ENCODE measurements around the gene DNHD1. TPM values are rescaled to one million over a fixed set of nuclear protein-coding genes. Genes with fewer than 3 reads are reported as not detected.

The DNHD1 gene
- total and polyA plus RNA-seq, 9 of the 15 experiments (the other 6 are each of a cell fraction or from before 2014, with no cell fraction given) = 0.82 to 9.7 (median 3.8) TPM

DNA sequence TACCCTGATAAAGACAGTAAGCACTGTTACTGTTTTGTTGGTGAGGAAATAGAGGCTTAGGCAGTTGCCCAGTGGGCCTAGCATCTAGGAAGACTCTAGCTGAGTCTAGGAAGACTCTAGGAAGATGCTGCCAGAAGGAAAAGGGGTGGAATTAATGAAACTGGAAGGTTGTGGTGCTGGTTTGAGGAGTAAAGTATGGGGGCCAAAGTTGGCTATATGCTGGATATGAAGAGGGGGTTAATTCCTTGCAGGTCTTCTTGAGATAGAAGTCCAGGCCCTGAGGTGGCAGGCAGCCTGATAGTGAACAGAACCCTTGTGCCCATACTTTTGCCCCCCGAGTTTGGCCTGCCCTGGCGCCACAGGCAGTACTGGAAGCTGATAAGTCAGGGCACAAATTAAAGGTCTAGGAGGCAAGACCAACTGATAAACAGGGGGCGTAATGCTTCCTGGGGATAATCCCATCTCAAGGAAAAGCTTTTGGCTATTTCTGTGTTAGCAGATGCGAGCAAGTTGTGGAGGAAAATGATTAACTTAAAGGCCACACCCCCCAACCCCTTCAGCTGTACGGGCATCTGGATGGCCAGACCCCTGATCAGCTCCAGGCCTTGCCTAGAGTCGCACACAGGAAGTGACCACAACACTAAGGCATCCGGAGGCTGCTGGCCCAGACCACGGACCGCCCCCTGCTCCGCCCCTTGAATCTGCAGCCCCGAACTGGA is 109.5 kb downstream of the DNHD1 start (continued):
- TF ChIP-seq CTBP1 (IDR thresholded peaks at IDR 0.05; ENCODE audit: borderline replicate concordance) (0 out of 2 replicates have a peak, but pooled peaks have one; percentile 13), ETV5 (CRISPR knock-in tag; IDR thresholded peaks at IDR 0.05; ENCODE audit: low read depth) (peak; percentile 67), CXXC5 (CRISPR knock-in tag; IDR thresholded peaks at IDR 0.05) (peak; percentile 32; the same call in 1 of the 2 replicates), BCL6 (CRISPR knock-in tag; IDR thresholded peaks at IDR 0.05) (0 out of 2 replicates have a peak, but pooled peaks have one; percentile 7), SMC3 (conservative IDR thresholded peaks at IDR 0.05; ENCODE audit: insufficient read depth, low read depth, low read length) (no peak), POU5F1 (IDR thresholded peaks at IDR 0.05; ENCODE audit: borderline replicate concordance, low read depth, low read length, partially characterized antibody) (no peak), ZNF263 (CRISPR knock-in tag; IDR thresholded peaks at IDR 0.05; ENCODE audit: borderline replicate concordance) (no peak), ZNF253 (CRISPR knock-in tag; conservative IDR thresholded peaks at IDR 0.05) (no peak), ZNF274 (IDR thresholded peaks at IDR 0.05; ENCODE audit: borderline replicate concordance, low read depth, low read length) (no peak), MIER1 (IDR thresholded peaks at IDR 0.05; ENCODE audit: low read depth) (no peak), SIN3A (IDR thresholded peaks at IDR 0.05; ENCODE audit: borderline replicate concordance in 2 of 2, control insufficient read depth in 1 of 2, low read depth in 2 of 2, low read length in 2 of 2) (peak in 1 of 2 experiments; percentile 64; a peak in 1 of 4 replicates), NFXL1 (CRISPR knock-in tag; IDR thresholded peaks at IDR 0.05) (0 out of 2 replicates have a peak, but pooled peaks have one; percentile 35), E2F1 (CRISPR knock-in tag; IDR thresholded peaks at IDR 0.05) (no peak), SPI1 (IDR thresholded peaks at IDR 0.05; ENCODE audit: borderline replicate concordance, low read depth, low read length) (peak; percentile 49; the same call in 1 of the 2 replicates)
- TF ChIP-seq, protein P1, sequence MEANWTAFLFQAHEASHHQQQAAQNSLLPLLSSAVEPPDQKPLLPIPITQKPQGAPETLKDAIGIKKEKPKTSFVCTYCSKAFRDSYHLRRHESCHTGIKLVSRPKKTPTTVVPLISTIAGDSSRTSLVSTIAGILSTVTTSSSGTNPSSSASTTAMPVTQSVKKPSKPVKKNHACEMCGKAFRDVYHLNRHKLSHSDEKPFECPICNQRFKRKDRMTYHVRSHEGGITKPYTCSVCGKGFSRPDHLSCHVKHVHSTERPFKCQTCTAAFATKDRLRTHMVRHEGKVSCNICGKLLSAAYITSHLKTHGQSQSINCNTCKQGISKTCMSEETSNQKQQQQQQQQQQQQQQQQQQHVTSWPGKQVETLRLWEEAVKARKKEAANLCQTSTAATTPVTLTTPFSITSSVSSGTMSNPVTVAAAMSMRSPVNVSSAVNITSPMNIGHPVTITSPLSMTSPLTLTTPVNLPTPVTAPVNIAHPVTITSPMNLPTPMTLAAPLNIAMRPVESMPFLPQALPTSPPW (CRISPR knock-in tag; IDR thresholded peaks at IDR 0.05) = 0 out of 2 replicates have a peak, but pooled peaks have one; percentile 18
- TF ChIP-seq, protein P2, sequence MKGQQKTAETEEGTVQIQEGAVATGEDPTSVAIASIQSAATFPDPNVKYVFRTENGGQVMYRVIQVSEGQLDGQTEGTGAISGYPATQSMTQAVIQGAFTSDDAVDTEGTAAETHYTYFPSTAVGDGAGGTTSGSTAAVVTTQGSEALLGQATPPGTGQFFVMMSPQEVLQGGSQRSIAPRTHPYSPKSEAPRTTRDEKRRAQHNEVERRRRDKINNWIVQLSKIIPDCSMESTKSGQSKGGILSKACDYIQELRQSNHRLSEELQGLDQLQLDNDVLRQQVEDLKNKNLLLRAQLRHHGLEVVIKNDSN (CRISPR knock-in tag; IDR thresholded peaks at IDR 0.05) = no peak
- TF ChIP-seq, protein P3, sequence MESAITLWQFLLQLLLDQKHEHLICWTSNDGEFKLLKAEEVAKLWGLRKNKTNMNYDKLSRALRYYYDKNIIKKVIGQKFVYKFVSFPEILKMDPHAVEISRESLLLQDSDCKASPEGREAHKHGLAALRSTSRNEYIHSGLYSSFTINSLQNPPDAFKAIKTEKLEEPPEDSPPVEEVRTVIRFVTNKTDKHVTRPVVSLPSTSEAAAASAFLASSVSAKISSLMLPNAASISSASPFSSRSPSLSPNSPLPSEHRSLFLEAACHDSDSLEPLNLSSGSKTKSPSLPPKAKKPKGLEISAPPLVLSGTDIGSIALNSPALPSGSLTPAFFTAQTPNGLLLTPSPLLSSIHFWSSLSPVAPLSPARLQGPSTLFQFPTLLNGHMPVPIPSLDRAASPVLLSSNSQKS (CRISPR knock-in tag; IDR thresholded peaks at IDR 0.05) = no peak
- TF ChIP-seq, protein P4, sequence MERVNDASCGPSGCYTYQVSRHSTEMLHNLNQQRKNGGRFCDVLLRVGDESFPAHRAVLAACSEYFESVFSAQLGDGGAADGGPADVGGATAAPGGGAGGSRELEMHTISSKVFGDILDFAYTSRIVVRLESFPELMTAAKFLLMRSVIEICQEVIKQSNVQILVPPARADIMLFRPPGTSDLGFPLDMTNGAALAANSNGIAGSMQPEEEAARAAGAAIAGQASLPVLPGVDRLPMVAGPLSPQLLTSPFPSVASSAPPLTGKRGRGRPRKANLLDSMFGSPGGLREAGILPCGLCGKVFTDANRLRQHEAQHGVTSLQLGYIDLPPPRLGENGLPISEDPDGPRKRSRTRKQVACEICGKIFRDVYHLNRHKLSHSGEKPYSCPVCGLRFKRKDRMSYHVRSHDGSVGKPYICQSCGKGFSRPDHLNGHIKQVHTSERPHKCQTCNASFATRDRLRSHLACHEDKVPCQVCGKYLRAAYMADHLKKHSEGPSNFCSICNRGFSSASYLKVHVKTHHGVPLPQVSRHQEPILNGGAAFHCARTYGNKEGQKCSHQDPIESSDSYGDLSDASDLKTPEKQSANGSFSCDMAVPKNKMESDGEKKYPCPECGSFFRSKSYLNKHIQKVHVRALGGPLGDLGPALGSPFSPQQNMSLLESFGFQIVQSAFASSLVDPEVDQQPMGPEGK (CRISPR knock-in tag; IDR thresholded peaks at IDR 0.05; ENCODE audit: borderline replicate concordance) = no peak
